Activated T-cell treated with anti-CD3 and anti-CD28 coated beads, Interleukin-2, amount 50 U/mL, for 72 hours (primary cell): ENCODE data around the gene COL4A1. TPM values are rescaled to one million over a fixed set of nuclear protein-coding genes. Genes with fewer than 3 reads are reported as not detected.

Source experiments
- ATAC-seq, 2 donors: fragments of 150-1000 bp; cut with Tn5 transposase; replicated peaks in 1 of 2; 2 replicates each; pipeline ENCODE4 v1.10.0; 2021; ENCODE audit warnings: moderate library complexity in 2 of 2, mild to moderate bottlenecking in 1 of 2
- DNase-seq, 2 donors: peaks; one replicate each; pipeline ENCODE4 v3.0.0; 2021 to 2022; ENCODE audit warnings: mixed read lengths in 1 of 2
- H3K27ac Mint-ChIP-seq: one replicate; pipeline ENCODE4 v1.8.0; 2022; ENCODE audit warnings: mild to moderate bottlenecking, moderate library complexity, mixed read lengths
- H3K27me3 Mint-ChIP-seq: one replicate; pipeline ENCODE4 v1.8.0; 2022; ENCODE audit warnings: low read depth, mixed read lengths
- H3K36me3 Mint-ChIP-seq, 2 donors: one replicate each; pipeline ENCODE4 v1.8.0; 2022; ENCODE audit warnings: mixed read lengths in 2 of 2, mild to moderate bottlenecking in 1 of 2; ENCODE audit not compliant: insufficient read depth in 2 of 2
- H3K4me1 Mint-ChIP-seq: one replicate; pipeline ENCODE4 v1.8.0; 2022; ENCODE audit warnings: low read depth, mixed read lengths
- H3K4me3 Mint-ChIP-seq, 2 donors: one replicate each; pipeline ENCODE4 v1.8.0; 2022; ENCODE audit warnings: mild to moderate bottlenecking in 2 of 2, mixed read lengths in 2 of 2, moderate library complexity in 2 of 2
- H3K9me3 Mint-ChIP-seq, 2 donors: one replicate each; pipeline ENCODE4 v1.8.0; 2022; ENCODE audit warnings: mixed read lengths in 2 of 2
- total RNA-seq, 2 donors: library from RNA; stranded (reverse); gene quantifications; one replicate each; pipeline ENCODE4 v1.2.3, GENCODE V29; 2022

The COL4A1 gene
- total RNA-seq, 2 donors from 2014 or later = 0.19 TPM; not detected in 1

- DNase-seq (no peak), ATAC-seq (no peak)
- Mint-ChIP-seq H3K9me3 (peaks cover 1 to 4% of the 10 kb centered on the region in 2 donors), H3K4me3 (no peak overlapping the region), H3K4me1 (no peaks in the 10 kb centered on the region), H3K36me3 (peaks cover 0 to 4% of the 10 kb centered on the region in 2 donors), H3K27me3 (peaks cover 23% of the 10 kb centered on the region), H3K27ac (no peak overlapping the region)
Measured at GRCh38 chr13:110256126-110256905, 50.6 kb downstream of the COL4A1 start.

GRCh38 chr13:110254751-110255553 is 52.0 kb downstream of the COL4A1 start:
- Mint-ChIP-seq H3K4me3 (no peak overlapping the region), H3K4me1 (no peaks in the 10 kb centered on the region), H3K27me3 (peaks cover 15% of the 10 kb centered on the region), H3K27ac (no peak overlapping the region), H3K36me3 (peaks cover 0 to 4% of the 10 kb centered on the region in 2 donors), H3K9me3 (peaks cover 1 to 4% of the 10 kb centered on the region in 2 donors)
- ATAC-seq (no peak), DNase-seq (no peak)

GRCh38 chr13:110254151-110254679 is 52.7 kb downstream of the COL4A1 start:
- Mint-ChIP-seq H3K9me3 (peaks cover 1 to 2% of the 10 kb centered on the region in 2 donors), H3K27ac (no peak overlapping the region), H3K4me3 (no peak overlapping the region), H3K36me3 (peaks cover 0 to 4% of the 10 kb centered on the region in 2 donors), H3K4me1 (no peaks in the 10 kb centered on the region), H3K27me3 (peaks cover 10% of the 10 kb centered on the region)
- no peak for DNase-seq
- no peak for ATAC-seq

GRCh38 chr13:110251193-110251819 is 55.7 kb downstream of the COL4A1 start:
- peaks cover 0 to 4% of the 10 kb centered on the region in 2 donors for H3K36me3 Mint-ChIP-seq
- no peaks in the 10 kb centered on the region for H3K4me1 Mint-ChIP-seq
- H3K27ac Mint-ChIP-seq = no peak overlapping the region
- no peaks in the 10 kb centered on the region for H3K27me3 Mint-ChIP-seq
- DNase-seq (no peak), ATAC-seq (no peak)
- peaks cover 1 to 2% of the 10 kb centered on the region in 2 donors for H3K9me3 Mint-ChIP-seq
- H3K4me3 Mint-ChIP-seq = no peak overlapping the region

GRCh38 chr13:110250258-110250891 is 56.6 kb downstream of the COL4A1 start:
- Mint-ChIP-seq H3K9me3 (no peaks in the 10 kb centered on the region), H3K27me3 (no peaks in the 10 kb centered on the region), H3K36me3 (peaks cover 0 to 4% of the 10 kb centered on the region in 2 donors), H3K4me1 (no peaks in the 10 kb centered on the region), H3K4me3 (no peak overlapping the region), H3K27ac (no peak overlapping the region)
- no peak for DNase-seq
- no peak for ATAC-seq

- H3K27me3 Mint-ChIP-seq = no peaks in the 10 kb centered on the region
- H3K27ac Mint-ChIP-seq = no peak overlapping the region
- H3K4me3 Mint-ChIP-seq = no peak overlapping the region
- H3K36me3 Mint-ChIP-seq = no peaks in the 10 kb centered on the region
- ATAC-seq (no peak), DNase-seq (no peak)
- no peaks in the 10 kb centered on the region for H3K4me1 Mint-ChIP-seq
- H3K9me3 Mint-ChIP-seq = no peaks in the 10 kb centered on the region
Measured at GRCh38 chr13:110249326-110249725, 57.6 kb downstream of the COL4A1 start.

- Mint-ChIP-seq H3K9me3 (no peaks in the 10 kb centered on the region), H3K4me3 (no peak overlapping the region), H3K27ac (no peak overlapping the region), H3K36me3 (no peaks in the 10 kb centered on the region), H3K4me1 (no peaks in the 10 kb centered on the region), H3K27me3 (no peaks in the 10 kb centered on the region)
- ATAC-seq = no peak
- no peak for DNase-seq
Measured at GRCh38 chr13:110248449-110249143, 58.4 kb downstream of the COL4A1 start.

GRCh38 chr13:110246530-110246929 is 60.4 kb downstream of the COL4A1 start:
- no peaks in the 10 kb centered on the region for H3K4me1 Mint-ChIP-seq
- ATAC-seq (no peak), DNase-seq (no peak)
- H3K9me3 Mint-ChIP-seq = no peaks in the 10 kb centered on the region
- H3K27ac Mint-ChIP-seq = no peak overlapping the region
- H3K36me3 Mint-ChIP-seq = no peaks in the 10 kb centered on the region
- H3K4me3 Mint-ChIP-seq = no peak overlapping the region
- peaks cover 6% of the 10 kb centered on the region for H3K27me3 Mint-ChIP-seq

GRCh38 chr13:110245416-110245899 is 61.5 kb downstream of the COL4A1 start:
- Mint-ChIP-seq H3K27me3 (peaks cover 6% of the 10 kb centered on the region), H3K4me1 (no peaks in the 10 kb centered on the region), H3K9me3 (no peaks in the 10 kb centered on the region), H3K4me3 (no peak overlapping the region), H3K36me3 (no peaks in the 10 kb centered on the region), H3K27ac (no peak overlapping the region)
- DNase-seq (no peak), ATAC-seq (no peak)

GRCh38 chr13:110244976-110245375 is 62.0 kb downstream of the COL4A1 start:
- H3K27me3 Mint-ChIP-seq = peaks cover 6% of the 10 kb centered on the region
- no peak overlapping the region for H3K27ac Mint-ChIP-seq
- H3K36me3 Mint-ChIP-seq = no peaks in the 10 kb centered on the region
- H3K9me3 Mint-ChIP-seq = no peaks in the 10 kb centered on the region
- ATAC-seq (no peak), DNase-seq (no peak)
- H3K4me1 Mint-ChIP-seq = no peaks in the 10 kb centered on the region
- H3K4me3 Mint-ChIP-seq = no peak overlapping the region

- Mint-ChIP-seq H3K4me3 (no peak overlapping the region), H3K9me3 (no peaks in the 10 kb centered on the region), H3K27me3 (peaks cover 11% of the 10 kb centered on the region), H3K27ac (no peak overlapping the region), H3K36me3 (no peaks in the 10 kb centered on the region), H3K4me1 (no peaks in the 10 kb centered on the region)
- DNase-seq = no peak
- no peak for ATAC-seq
Measured at GRCh38 chr13:110244071-110244830, 62.7 kb downstream of the COL4A1 start.
